OCI-LY7 (cell line): Measurements from ENCODE around the gene TRPM3. TPM values are rescaled to one million over a fixed set of nuclear protein-coding genes. Genes with fewer than 3 reads are reported as not detected.

Experiments used
- BruUV-seq: library from RNA; stranded (reverse); fragments of 400-500 nt; replicated peaks from 2 replicates; lab custom pipeline; 2021; lab: Mats Ljungman, UMichigan
- CTCF ChIA-PET: fragments of 300-600 bp; sonication (Branson Sonifier 250); formaldehyde crosslinking; loops from one replicate; lab custom pipeline; 2022; ENCODE audit warnings: antibody characterized with exemption; ENCODE audit not compliant: unreplicated experiment; lab: Charles Lee
- POLR2A ChIA-PET: fragments of 300-600 bp; sonication (Branson Sonifier 250); formaldehyde crosslinking; loops from one replicate; lab custom pipeline; 2022; ENCODE audit warnings: antibody characterized with exemption; lab: Charles Lee
- DNase-seq: peaks from one replicate; pipeline ENCODE4 v3.0.0-alpha.2; 2015; ENCODE audit warnings: low spot score
- H2AFZ ChIP-seq: fragments of 200-600 bp; sonication (generic), shearing (Covaris generic); 2 replicates; pipeline ENCODE4 v1.6.1; 2014; ENCODE audit warnings: mild to moderate bottlenecking, antibody characterized with exemption, low read length, moderate library complexity
- H3K27ac ChIP-seq: fragments of 200-600 bp; sonication (generic); 2 replicates; pipeline ENCODE4 v1.5.1; 2014; ENCODE audit warnings: mixed run types, low read depth, mild to moderate bottlenecking, moderate library complexity, low read length, inconsistent platforms; ENCODE audit not compliant: poor library complexity, severe bottlenecking
- H3K36me3 ChIP-seq: fragments of 200-600 bp; sonication (generic); 2 replicates; pipeline ENCODE4 v1.6.1; 2014; ENCODE audit warnings: mild to moderate bottlenecking, antibody characterized with exemption, low read length, moderate library complexity, mixed read lengths; ENCODE audit not compliant: insufficient read depth
- H3K4me1 ChIP-seq: fragments of 200-600 bp; sonication (generic); 2 replicates; pipeline ENCODE4 v1.5.1; 2014; ENCODE audit warnings: mild to moderate bottlenecking, low read length; ENCODE audit not compliant: insufficient read depth, poor library complexity, severe bottlenecking
- H3K4me2 ChIP-seq: fragments of 200-600 bp; sonication (generic); 2 replicates; pipeline ENCODE4 v1.6.1; 2014; ENCODE audit warnings: mild to moderate bottlenecking, low read length
- H3K4me3 ChIP-seq: fragments of 200-600 bp; sonication (generic); 2 replicates; pipeline ENCODE4 v1.5.1; 2014; ENCODE audit warnings: mild to moderate bottlenecking, low read depth, low read length; ENCODE audit not compliant: poor library complexity, severe bottlenecking
- H3K79me2 ChIP-seq: fragments of 200-600 bp; sonication (generic); 2 replicates; pipeline ENCODE4 v1.6.1; 2016; ENCODE audit warnings: low read depth, mild to moderate bottlenecking, low read length, moderate library complexity, mixed read lengths; ENCODE audit not compliant: insufficient read depth
- H3K9me2 ChIP-seq: fragments of 200-600 bp; sonication (generic); 2 replicates; pipeline ENCODE4 v1.6.1; 2016; ENCODE audit warnings: mild to moderate bottlenecking, low read length, mixed read lengths; ENCODE audit not compliant: insufficient read depth
- H3K9me3 ChIP-seq: fragments of 200-600 bp; sonication (generic); 2 replicates; pipeline ENCODE4 v1.6.1; 2014; ENCODE audit warnings: mild to moderate bottlenecking, mixed run types, low read length, mixed read lengths
- H4K20me1 ChIP-seq: fragments of 200-600 bp; sonication (generic); 2 replicates; pipeline ENCODE4 v1.6.1; 2014; ENCODE audit warnings: mild to moderate bottlenecking, antibody characterized with exemption, low read length, moderate library complexity, mixed read lengths; ENCODE audit not compliant: insufficient read depth
- CTCF ChIP-seq: fragments of 200-600 bp; sonication (generic); conservative IDR thresholded peaks from 2 replicates; pipeline ENCODE4 v1.5.1; 2014; ENCODE audit warnings: mild to moderate bottlenecking, antibody characterized with exemption, low read length, moderate library complexity, mixed read lengths
- EZH2phosphoT487 ChIP-seq: fragments of 200-600 bp; sonication (generic); IDR thresholded peaks from 2 replicates; pipeline ENCODE4 v1.6.1; 2018; ENCODE audit warnings: low read depth, borderline replicate concordance, mild to moderate bottlenecking, mixed run types, antibody characterized with exemption, low read length, moderate library complexity, mixed read lengths
- intact Hi-C: fragments of 100-400 bp; cut with micrococcal nuclease; formaldehyde crosslinking; loops from one replicate; pipeline ENCODE4 v1.10.0; 2022; ENCODE audit not compliant: unreplicated experiment
- total RNA-seq, 2 experiments: library from RNA; depleted of rRNA in 1 of 2; stranded (reverse); fragments of >200 nt in 1 of 2; shearing (Covaris generic) in 1 of 2; gene quantifications; 2 replicates each; pipeline ENCODE4 v1.2.3, GENCODE V29; 2014 to 2022

TRPM3 gene
- total RNA-seq, 2 experiments from 2014 or later: not detected

- Histone ChIP-seq H2AFZ (no peak overlapping the region), H3K79me2 (no peaks in the 10 kb centered on the region), H3K4me3 (no peak overlapping the region), H3K9me3 (no peaks in the 10 kb centered on the region), H3K36me3 (no peaks in the 10 kb centered on the region), H3K4me1 (no peaks in the 10 kb centered on the region), H3K4me2 (no peak overlapping the region), H4K20me1 (no peaks in the 10 kb centered on the region), H3K27ac (no peak overlapping the region), H3K9me2 (no peaks in the 10 kb centered on the region)
- TF ChIP-seq EZH2phosphoT487 (no peak), CTCF (peak; percentile 85)
- ChIA-PET CTCF (no interaction called here), POLR2A (no interaction called here)
- BruUV-seq: no TSS peak
- peak; percentile 47 for DNase-seq
- intact Hi-C loops: loop anchor here (2.0 to 10.0 kb wide), 3 partner anchors 50 to 320 kb away; no protein-coding TSS in a partner anchor
These were observed 196.4 kb downstream of the TRPM3 start for GRCh38 chr9:70924895-70925547.

DNA sequence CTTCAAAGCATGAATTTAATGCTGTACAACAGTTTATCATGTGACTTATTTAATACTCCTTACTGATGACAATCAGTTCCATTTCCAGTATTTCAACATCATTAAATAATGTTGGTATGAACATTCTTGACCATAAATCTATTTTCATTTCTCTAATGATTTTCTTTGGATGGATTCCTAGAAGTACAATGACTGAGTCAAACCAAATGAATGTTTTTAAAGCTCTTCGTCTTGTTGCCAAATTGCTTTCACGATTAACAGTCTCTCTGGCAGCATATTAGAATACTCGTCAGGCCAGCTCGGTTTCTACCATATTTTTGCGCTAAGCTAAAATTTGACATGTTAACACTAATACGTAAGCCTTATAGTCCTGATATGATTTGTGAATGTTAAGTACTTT lies 197.0 kb downstream of the TRPM3 start:
- CTCF ChIA-PET: no interaction called here
- no peak for DNase-seq
- Histone ChIP-seq H3K9me2 (no peaks in the 10 kb centered on the region), H3K4me1 (no peaks in the 10 kb centered on the region), H3K36me3 (no peaks in the 10 kb centered on the region), H3K9me3 (no peaks in the 10 kb centered on the region), H4K20me1 (no peaks in the 10 kb centered on the region), H3K4me2 (no peak overlapping the region), H3K79me2 (no peaks in the 10 kb centered on the region), H3K27ac (no peak overlapping the region), H3K4me3 (no peak overlapping the region), H2AFZ (no peak overlapping the region)
- POLR2A ChIA-PET: interaction anchor here (0.5 kb wide), 1 partner anchor 36 kb away, joined by 4 read pairs; no protein-coding TSS in a partner anchor
- TF ChIP-seq EZH2phosphoT487 (no peak), CTCF (no peak)
- intact Hi-C loops: loop anchor here (2.0 to 10.0 kb wide), 3 partner anchors 50 to 320 kb away; no protein-coding TSS in a partner anchor
- BruUV-seq: no TSS peak

DNA sequence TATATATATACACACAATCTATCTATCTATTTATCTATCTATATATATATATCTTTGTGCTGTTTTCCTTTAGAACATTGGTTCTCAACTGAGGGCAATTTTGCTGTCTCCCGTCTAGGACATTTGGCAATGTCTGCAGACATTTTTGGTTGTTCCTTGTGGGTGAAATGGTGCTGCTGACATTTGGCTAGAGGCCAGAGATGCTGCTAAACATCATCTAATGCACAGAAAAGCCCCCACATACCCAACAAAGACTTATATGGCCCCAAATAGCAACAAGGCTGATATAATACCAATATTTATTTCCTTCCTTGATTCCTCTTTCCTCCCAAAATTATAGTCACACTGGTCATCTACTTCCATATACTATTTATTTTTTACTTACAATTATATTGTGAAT lies 197.5 kb downstream of the TRPM3 start:
- BruUV-seq: no TSS peak
- no peaks in the 10 kb centered on the region for H3K79me2 ChIP-seq
- no peaks in the 10 kb centered on the region for H3K9me2 ChIP-seq
- no peaks in the 10 kb centered on the region for H3K9me3 ChIP-seq
- no peak overlapping the region for H2AFZ ChIP-seq
- H4K20me1 ChIP-seq: no peaks in the 10 kb centered on the region
- H3K27ac ChIP-seq: no peak overlapping the region
- H3K4me1 ChIP-seq: no peaks in the 10 kb centered on the region
- intact Hi-C loops: loop anchor here (2.0 to 10.0 kb wide), 3 partner anchors 51 to 321 kb away; no protein-coding TSS in a partner anchor
- DNase-seq: no peak
- TF ChIP-seq CTCF: no peak
- no peak overlapping the region for H3K4me3 ChIP-seq
- H3K36me3 ChIP-seq: no peaks in the 10 kb centered on the region
- no peak overlapping the region for H3K4me2 ChIP-seq
- ChIA-PET CTCF (no interaction called here), POLR2A (interaction anchor here (0.5 kb wide), 1 partner anchor 36 kb away, joined by 4 read pairs; no protein-coding TSS in a partner anchor)
